Vagina (tissue), 2 donors: Measurements from ENCODE around the gene FAM163B. TPM values are rescaled to one million over a fixed set of nuclear protein-coding genes. Genes with fewer than 3 reads are reported as not detected.
"Not testable (repeated sequence)": the region's sequence is repeated elsewhere in the genome, so short reads cannot be mapped to it uniquely, and the experiment has no call there.

ENCODE experiments used
- DNase-seq, 2 donors: peaks; one replicate each; pipeline ENCODE4 v3.0.0-alpha.2; 2017; ENCODE audit errors: extremely low spot score in 2 of 2
- H3K27ac ChIP-seq: fragments of 200-600 bp; sonication (generic); one replicate; pipeline ENCODE4 v1.5.1; 2019
- H3K27me3 ChIP-seq: fragments of 200-600 bp; sonication (generic); one replicate; pipeline ENCODE4 v1.5.1; 2019
- H3K36me3 ChIP-seq, 2 donors: fragments of 200-600 bp; sonication (generic); one replicate each; pipeline ENCODE4 v1.5.1; 2017 to 2019
- H3K4me1 ChIP-seq: fragments of 200-600 bp; sonication (generic); one replicate; pipeline ENCODE4 v1.5.1; 2019
- H3K4me3 ChIP-seq, 2 donors: fragments of 200-600 bp; sonication (generic); 1 replicate in 1 of 2; 2 replicates in 1 of 2; pipeline ENCODE4 v1.5.1; 2016 to 2019
- H3K9me3 ChIP-seq: fragments of 200-600 bp; sonication (generic); one replicate; pipeline ENCODE4 v1.5.1; 2019
- CTCF ChIP-seq, 3 experiments: fragments of 450-650 bp in 2 of 3; fragments of 200-600 bp in 1 of 3; sonication (generic) in 1 of 3; IDR thresholded peaks; one replicate each; pipeline ENCODE4 v1.5.1; 2017 to 2019; ENCODE audit warnings: antibody characterized with exemption in 3 of 3, mild to moderate bottlenecking in 2 of 3, moderate library complexity in 2 of 3
- POLR2A ChIP-seq, 2 donors: fragments of 450-650 bp; IDR thresholded peaks; one replicate each; pipeline ENCODE4 v1.6.1; 2017; ENCODE audit warnings: antibody characterized with exemption in 2 of 2, mild to moderate bottlenecking in 2 of 2, moderate library complexity in 2 of 2
- POLR2AphosphoS5 ChIP-seq, 2 donors: sonication (generic); formaldehyde crosslinking; IDR thresholded peaks; one replicate each; pipeline ENCODE4 v1.9.0; 2017; ENCODE audit warnings: antibody characterized with exemption in 2 of 2, mild to moderate bottlenecking in 2 of 2, low read depth in 1 of 2; ENCODE audit not compliant: insufficient read depth in 1 of 2
- intact Hi-C: fragments of 100-400 bp; cut with DNase I; formaldehyde crosslinking; loops from one replicate; pipeline ENCODE4 v1.15.1; 2023
- total RNA-seq: library from RNA; depleted of rRNA; stranded (reverse); fragments of >200 nt; gene quantifications from one replicate; pipeline ENCODE4 v1.2.3, GENCODE V29; 2016

The FAM163B gene
- total RNA-seq, 1 donor from 2014 or later = not detected

- Histone ChIP-seq H3K9me3 (no peaks in the 10 kb centered on the region), H3K27me3 (no peaks in the 10 kb centered on the region), H3K27ac (no peak overlapping the region), H3K4me1 (no peaks in the 10 kb centered on the region), H3K4me3 (no peak overlapping the region), H3K36me3 (no peaks in the 10 kb centered on the region)
- TF ChIP-seq POLR2A (IDR thresholded peaks at IDR 0.05) = no peak
- TF ChIP-seq POLR2AphosphoS5 (IDR thresholded peaks at IDR 0.05; ENCODE audit: insufficient read depth in 1 of 2, low read depth in 1 of 2) = no peak
- TF ChIP-seq CTCF (IDR thresholded peaks at IDR 0.05) = no peak
- intact Hi-C loops = no loop called here
- no peak for DNase-seq
These were observed 19.6 kb upstream of the FAM163B start for GRCh38 chr9:133628766-133629165.

GRCh38 chr9:133627341-133627740, 18.2 kb upstream of the FAM163B start:
- H3K4me1 ChIP-seq = no peaks in the 10 kb centered on the region
- TF ChIP-seq CTCF (IDR thresholded peaks at IDR 0.05) = no peak
- no peak for TF ChIP-seq POLR2AphosphoS5 (IDR thresholded peaks at IDR 0.05; ENCODE audit: insufficient read depth in 1 of 2, low read depth in 1 of 2)
- TF ChIP-seq POLR2A (IDR thresholded peaks at IDR 0.05) = no peak
- H3K36me3 ChIP-seq = no peaks in the 10 kb centered on the region
- no peak overlapping the region for H3K27ac ChIP-seq
- DNase-seq = no peak
- H3K27me3 ChIP-seq = no peaks in the 10 kb centered on the region
- no peak overlapping the region for H3K4me3 ChIP-seq
- intact Hi-C loops = no loop called here
- H3K9me3 ChIP-seq = no peaks in the 10 kb centered on the region

- H3K9me3 ChIP-seq, DNase-seq, H3K27me3 ChIP-seq, H3K27ac ChIP-seq, H3K36me3 ChIP-seq, intact Hi-C loops, H3K4me1 ChIP-seq, H3K4me3 ChIP-seq: not testable (repeated sequence)
These were observed 16.8 kb upstream of the FAM163B start for GRCh38 chr9:133626008-133626407.

- Histone ChIP-seq H3K9me3 (no peaks in the 10 kb centered on the region), H3K4me1 (no peaks in the 10 kb centered on the region), H3K27ac (no peak overlapping the region), H3K4me3 (no peak overlapping the region), H3K27me3 (no peaks in the 10 kb centered on the region), H3K36me3 (no peaks in the 10 kb centered on the region)
- DNase-seq = no peak
- no peak for TF ChIP-seq POLR2AphosphoS5 (IDR thresholded peaks at IDR 0.05; ENCODE audit: insufficient read depth in 1 of 2, low read depth in 1 of 2)
- TF ChIP-seq POLR2A (IDR thresholded peaks at IDR 0.05) = no peak
- TF ChIP-seq CTCF (IDR thresholded peaks at IDR 0.05) = no peak
- intact Hi-C loops = no loop called here
These were observed 13.4 kb upstream of the FAM163B start for GRCh38 chr9:133622555-133622954.

- H3K4me3 ChIP-seq = no peak overlapping the region
- no peaks in the 10 kb centered on the region for H3K36me3 ChIP-seq
- no peak overlapping the region for H3K27ac ChIP-seq
- intact Hi-C loops = no loop called here
- no peaks in the 10 kb centered on the region for H3K4me1 ChIP-seq
- DNase-seq = no peak
- TF ChIP-seq POLR2A (IDR thresholded peaks at IDR 0.05) (no peak), CTCF (IDR thresholded peaks at IDR 0.05) (no peak), POLR2AphosphoS5 (IDR thresholded peaks at IDR 0.05; ENCODE audit: insufficient read depth in 1 of 2, low read depth in 1 of 2) (no peak)
- H3K27me3 ChIP-seq = no peaks in the 10 kb centered on the region
- no peaks in the 10 kb centered on the region for H3K9me3 ChIP-seq
These were observed 12.6 kb upstream of the FAM163B start for GRCh38 chr9:133621725-133622267.
